HG02588 (cell line): Measurements from ENCODE around the gene OR2C3.
"Not testable (repeated sequence)": the region's sequence is repeated elsewhere in the genome, so short reads cannot be mapped to it uniquely, and the experiment has no call there.

Source experiments
- ATAC-seq: cut with Tn5 transposase; IDR thresholded peaks from one replicate; pipeline ENCODE4 v1.9.1; 2021; ENCODE audit warnings: mild to moderate bottlenecking, moderate library complexity; ENCODE audit not compliant: unreplicated experiment

The OR2C3 gene

DNA sequence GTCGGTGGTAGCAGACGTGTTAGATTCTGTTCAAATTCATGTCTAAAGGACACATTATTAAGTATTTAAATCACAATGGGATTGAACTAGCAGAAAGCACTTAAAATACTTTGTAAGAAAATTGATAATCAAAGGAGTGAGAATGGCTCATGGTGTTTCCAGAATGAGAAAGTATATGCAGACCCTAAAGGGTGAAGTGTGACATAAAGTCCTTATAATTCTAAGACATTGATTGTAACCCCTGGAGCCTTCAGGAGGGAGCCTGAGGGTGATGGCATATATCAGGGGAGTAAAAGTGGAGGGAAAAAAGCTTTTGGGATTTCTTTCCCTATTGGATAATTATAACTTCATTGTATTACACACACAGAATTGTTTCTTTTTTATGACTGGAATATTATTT is at the start of gene OR2C3:
OR2C3 (minus strand) TSS at position 101 of the 400 bp plus-strand sequence. CDS start 3,929 bp downstream, outside the sequence.
- ATAC-seq = no peak

DNA sequence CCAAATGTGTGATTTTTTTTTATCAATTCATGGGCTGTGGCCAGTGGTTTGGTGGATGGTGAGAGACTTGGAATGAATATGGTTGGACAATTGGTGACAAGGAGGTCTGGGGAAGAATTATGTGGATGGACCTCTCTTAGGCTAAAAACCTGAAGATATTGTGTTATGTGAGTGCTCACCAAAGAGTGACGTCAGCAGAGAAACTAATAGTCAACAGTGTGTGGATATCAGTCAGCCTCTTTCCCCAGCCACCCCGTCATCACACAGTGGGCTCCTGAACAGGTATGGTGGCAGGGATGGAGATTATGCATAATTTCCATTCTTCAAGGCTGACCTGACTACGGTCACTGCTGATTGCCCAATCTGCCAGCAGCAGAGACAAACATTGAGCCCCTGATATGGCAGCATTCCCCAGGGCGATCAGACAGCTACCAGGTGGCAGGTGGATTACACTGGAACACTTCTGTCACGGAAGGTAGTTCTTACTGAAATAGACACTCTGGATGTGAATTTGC is 42.8 kb upstream of the OR2C3 start:
- ATAC-seq = no peak

DNA sequence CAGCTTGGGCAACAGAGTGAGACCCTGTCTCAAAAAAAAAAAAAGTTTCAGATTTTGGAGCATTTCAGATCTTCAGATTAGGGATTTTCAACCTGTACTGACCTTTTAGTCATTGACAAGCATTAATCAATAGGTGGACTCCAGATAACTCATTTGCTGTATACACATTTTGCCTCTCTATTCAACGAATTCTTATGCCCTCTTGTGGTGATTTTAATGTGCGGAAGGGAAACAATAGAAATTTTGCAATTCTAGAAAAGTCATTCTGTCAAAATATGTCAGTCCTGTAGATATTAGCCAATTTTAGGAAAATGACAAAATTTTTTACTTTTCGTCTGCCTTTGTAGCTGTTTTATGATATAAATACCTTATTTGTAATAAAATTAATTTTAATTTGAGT is 40.3 kb upstream of the OR2C3 start:
- ATAC-seq = no peak

DNA sequence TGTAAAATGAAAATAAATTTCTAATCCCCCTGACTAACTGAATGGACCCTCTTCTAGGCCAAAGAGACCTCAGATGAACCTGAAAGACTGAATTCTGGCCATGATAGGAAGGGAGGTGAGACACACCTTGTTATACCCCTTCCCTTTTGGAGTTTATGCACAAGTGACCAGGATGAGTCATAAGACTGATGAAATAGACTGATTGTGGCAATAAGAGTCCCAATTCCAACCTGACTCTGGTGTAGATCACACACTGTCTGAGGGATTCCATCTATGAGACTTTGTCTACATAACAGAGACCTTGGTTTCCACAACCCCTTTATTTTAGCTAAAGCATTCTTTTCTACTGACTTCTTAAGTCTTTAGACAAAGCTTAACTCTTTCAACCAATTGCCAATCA is 38.4 kb upstream of the OR2C3 start:
- ATAC-seq = no peak

DNA sequence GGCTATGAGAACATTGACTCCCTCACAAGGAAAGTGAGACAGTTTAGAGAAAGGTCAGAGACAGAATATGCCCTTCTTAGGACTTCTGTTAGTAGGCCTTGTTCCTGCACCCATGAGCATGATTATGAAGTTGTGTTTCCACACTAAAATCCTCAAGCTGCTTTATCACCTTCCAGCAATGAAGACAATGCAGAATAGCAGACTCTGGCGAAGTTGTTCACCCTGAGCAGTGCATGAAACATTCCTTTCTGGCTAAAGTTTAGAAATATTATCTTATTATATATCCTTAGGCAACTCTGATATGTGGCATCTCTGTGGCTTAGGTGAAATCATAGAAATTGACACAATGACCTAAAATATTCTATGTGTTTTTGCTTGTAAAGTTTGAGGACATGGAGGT is 38.0 kb upstream of the OR2C3 start:
- no peak for ATAC-seq

DNA sequence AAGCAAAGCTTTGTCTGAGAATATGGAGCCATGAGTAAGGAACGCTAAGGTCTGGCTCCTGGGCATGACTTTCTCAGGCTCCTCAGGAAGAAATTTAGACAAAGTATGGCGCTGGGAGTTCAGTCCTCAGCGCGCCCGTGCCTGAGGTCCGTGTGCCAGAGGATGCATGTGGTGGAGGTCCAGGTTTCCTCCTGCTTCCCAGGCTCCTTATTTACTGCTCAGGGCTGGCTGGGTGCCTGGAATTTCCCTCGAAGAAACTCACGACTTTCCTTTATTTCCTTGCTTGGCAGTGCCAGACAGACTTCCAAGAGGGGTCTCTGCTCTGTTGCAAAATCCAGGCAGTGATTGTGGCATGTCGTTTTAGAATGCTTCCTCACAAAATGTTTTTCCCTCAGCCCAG is 26.0 kb upstream of the OR2C3 start:
- no peak for ATAC-seq

DNA sequence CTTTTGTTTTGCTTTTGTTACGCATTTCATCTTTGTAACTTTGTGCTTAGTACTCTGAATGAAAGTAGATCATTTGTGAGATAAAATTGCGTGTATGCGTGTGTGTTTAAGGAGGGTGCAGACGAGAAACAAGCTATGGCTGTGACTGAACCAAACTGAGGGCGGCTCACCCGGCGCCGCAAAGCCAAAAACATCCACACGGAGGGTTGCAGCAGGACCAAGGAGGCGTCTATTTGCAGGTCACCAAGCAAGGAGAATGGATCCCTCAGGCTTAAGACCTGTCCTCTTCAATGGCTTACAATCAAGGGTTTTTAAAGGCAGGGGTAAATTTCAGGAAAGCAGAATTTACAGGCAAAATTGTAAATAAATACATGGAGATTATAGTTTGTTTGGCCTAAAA is 25.5 kb upstream of the OR2C3 start:
- ATAC-seq = no peak

DNA sequence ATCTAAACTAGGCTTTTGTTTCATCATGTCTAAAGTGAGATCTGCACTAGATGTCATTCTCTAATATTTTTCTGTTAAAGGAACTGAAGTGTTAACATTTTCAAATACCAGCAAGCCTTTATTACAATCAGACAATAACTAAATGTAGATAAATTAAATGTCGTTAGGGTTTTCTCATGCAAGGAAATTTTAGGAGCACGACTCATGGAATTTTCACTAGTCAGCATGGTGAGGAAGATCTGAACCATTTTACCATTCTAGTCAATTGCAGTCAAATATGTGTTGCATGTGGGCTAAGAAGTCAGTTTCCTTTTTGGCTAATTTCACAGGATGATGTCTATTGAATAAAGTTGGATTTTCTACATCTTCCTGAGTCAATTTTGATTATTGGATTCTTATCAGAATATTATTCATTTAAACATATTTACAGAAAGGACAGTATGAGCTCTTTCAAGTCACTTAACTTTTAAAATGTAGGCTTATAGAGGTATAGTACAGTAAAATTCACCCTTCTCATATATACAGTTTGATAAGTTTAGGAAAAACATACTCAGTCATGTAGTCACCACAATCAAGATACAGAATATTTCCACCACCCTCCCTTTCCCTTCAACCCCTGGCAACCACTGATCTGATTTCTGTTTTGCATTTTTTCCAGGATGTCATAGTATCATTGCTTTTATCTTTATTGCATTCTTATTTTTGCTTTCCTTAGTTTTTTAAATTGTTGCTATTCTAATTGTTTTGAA is 21.9 kb upstream of the OR2C3 start:
- ATAC-seq = no peak

DNA sequence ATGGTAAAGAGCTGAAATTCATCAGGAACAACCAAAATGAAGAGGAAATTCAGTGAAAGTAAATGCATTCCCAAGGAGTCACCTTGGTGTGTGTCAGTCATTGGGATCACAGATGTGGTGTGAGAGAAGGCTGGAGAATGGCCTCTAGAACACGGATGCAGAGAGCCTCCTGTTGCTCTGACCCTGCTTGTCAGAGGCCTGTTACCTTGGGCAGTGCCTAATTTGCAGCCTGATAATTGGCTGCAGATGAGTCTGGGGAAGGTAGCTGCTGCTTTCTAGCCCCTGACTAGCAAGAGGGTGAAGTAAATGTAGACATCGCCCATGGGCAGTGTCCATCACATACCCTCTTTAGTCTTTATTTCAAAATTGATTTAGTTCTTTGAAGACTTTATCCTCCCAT is 16.0 kb upstream of the OR2C3 start:
- ATAC-seq = no peak

DNA sequence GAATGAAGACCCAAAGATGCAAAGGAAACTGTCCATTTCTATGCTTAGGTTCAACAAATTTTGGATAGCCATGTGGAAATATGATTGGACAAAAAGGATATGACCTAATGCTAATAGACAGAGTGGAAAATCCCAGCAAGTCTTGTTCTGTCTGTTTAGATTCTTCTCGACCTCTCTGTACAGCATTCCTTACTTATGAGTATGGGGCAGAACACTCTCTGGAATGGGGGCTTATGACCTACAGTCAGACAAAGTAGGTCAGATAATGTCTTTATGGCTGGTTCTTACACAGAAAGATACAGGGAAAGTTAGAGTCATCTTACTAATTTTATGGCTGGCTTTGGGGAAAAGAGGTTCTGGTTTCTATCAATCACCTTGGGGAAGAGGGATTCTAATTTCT is 15.5 kb upstream of the OR2C3 start:
- ATAC-seq = no peak

DNA sequence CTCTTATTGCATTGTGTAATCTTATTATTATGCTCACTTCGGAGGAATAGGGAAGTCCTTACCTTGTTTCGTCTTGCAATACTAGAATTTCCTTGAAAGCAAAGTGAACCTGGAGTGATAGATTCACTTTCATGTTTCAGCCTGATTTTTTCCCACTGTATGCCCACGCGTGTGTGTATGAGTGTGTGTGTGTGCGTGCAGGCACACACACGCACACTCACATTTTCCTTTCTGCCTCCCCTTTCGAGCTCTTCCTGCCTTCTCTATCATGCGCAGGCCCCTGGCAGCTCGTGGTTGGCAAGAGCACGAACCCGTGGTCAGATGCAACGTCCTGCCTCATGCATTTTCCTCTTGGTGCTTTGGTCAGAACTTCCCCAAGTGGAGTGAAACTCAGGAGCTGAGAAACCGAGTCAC is 12.5 kb upstream of the OR2C3 start, which contains the start of gene GCSAML:
GCSAML (plus strand) TSS at position 366 of the 414 bp plus-strand sequence. CDS start 58 bp downstream, outside the sequence.
- no peak for ATAC-seq

DNA sequence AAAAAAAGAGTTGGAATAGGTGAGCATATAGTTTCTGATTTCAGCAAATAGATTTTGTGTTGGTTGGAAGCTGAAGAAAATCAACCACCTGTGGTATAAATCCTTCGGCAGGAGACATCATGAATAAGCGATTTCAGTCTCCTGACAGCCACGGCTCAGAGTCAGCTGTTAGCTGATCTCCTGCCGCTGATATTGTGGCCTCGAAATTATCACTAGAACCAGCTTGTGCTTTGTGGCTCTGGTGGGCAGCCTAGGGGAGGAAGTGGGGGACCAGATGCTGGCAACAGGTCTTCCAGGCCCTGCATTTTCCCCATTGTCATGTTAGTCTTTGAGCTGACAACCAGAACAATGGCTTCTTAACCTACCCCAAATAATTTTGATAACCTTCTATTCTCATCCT is 11.9 kb upstream of the OR2C3 start:
- no peak for ATAC-seq

DNA sequence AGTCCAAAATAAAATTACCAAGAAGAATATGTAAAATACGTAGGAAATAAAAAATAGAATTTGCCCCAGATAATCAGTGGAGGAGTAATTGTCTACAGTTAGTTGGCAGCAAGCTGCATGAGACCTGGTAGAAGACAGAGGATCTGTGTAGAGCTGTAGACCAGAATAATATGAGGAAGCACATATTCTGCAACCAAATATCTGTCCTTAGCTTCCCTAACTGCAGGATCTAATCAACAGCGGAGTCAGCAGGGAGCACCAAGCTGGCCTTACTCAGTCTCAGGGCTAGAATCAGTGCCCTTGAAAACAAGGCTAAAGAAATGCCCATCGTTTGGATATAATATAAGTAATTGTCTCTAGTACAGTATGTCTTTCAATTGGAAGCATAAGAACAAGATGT is 6.6 kb upstream of the OR2C3 start:
- ATAC-seq = no peak

DNA sequence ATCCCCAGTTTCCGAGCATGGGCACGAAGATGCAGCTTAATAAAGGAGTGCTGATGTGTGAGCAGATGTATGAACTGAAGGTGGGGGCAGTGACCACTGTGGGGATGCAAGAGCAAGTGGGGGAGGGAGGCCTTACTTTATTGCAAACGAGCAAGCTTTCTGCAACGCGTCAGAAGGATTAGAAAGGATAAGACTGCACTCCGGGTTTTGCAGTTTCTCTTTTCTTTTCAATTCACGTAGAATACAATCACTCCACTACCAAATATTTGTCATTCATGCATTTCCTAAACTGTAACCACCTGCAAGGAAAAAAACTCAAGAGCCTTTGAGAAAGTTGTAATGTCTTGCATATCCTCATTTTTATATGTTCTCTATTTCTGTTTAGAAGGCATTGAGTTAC is 4.3 kb upstream of the OR2C3 start:
- ATAC-seq = no peak

DNA sequence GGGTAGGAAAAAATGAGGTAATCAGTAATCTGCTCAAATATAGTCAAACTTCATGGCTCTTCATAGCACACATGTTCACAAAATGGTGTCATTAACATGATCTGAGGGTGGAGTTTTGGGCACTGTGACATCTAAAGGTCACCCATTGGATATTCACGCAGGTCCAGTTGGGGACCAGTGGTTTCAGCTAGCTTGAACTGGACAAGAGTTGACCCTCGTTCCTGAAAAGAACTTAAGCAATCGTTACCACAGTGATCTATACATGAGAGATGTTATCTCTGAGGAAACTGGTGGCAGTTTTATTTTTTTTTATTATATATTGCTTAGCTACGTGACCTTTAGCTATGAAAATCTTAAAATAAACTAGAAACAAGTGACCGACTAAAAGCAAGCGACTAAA is 3.0 kb upstream of the OR2C3 start:
- no peak for ATAC-seq

DNA sequence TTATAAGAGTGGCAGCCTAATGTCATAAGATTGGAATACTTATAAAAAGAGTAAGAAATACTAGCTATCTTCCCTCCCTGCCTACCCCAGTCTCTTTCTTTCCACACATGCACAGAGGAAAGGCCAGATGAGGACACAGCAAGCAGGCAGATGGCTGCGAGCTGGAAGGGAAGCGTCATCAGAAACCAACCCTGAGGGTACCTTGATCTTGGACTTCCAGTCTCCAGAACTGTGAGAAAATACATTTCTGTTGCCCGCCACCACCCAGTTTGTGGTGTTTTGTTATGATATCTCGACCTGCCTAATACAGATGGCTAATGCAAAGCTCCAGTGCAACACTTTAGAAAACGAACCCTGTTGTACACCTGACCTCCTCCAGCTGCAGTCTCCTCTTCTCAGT is 2.3 kb upstream of the OR2C3 start:
- ATAC-seq = no peak

DNA sequence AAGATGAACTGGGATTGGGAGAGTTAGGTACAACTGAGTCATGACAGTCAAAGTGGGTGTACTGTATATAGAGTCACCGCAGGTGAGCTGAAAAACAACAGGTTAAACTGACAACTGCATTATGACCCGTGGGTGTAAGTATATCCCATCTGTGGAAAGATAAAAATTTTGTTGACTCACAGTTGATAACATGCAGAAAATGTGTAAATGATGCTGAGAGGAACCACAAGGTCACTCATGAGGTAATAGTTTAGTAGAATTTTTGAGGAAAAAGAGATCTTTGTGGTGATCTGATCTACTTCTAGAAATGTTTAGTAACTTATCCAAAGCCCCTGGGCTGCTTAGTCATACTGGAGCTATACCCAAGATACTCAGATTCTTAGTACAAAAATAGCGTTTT is 838 bp downstream of the OR2C3 start:
- ATAC-seq = no peak

DNA sequence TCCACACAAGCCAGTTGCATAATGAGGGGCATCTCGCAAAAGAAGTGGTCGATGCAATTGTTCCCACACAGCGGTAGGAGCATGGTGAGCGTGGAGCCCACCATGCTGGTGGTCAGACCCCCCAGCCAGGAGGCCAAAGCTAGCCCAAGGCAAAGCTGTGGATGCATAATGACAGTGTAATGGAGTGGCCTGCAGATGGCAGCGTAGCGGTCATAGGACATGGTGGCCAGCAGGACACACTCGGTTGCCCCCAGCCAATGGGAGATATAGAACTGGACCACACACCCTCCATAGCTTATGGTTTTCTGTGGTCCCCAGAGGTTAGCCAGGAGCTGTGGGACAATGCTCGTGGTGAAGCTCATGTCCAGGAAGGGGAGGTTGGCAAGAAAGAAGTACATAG is 4.3 kb downstream of the OR2C3 start:
- ATAC-seq = no peak

DNA sequence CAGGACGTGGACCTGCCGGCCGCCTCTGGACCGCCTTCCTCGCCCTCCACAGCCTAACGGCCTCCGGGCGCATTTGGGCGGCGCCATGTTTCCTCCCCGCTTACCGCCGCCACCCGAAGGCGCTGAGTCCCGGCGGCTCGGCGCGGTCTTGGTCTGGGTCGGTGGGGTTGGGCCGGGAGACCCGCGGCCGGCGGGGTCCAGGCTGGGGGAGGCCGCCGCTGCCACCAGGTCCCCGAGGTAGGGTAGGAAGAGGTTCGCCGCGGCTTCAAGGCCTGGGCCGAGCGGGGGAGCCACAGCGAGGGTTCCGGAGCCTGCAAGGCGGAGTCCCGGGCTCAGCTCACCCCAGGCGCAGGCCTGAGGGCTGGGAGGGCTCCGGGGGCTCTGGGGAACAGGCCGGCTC is 5.5 kb downstream of the OR2C3 start:
- no peak for ATAC-seq

DNA sequence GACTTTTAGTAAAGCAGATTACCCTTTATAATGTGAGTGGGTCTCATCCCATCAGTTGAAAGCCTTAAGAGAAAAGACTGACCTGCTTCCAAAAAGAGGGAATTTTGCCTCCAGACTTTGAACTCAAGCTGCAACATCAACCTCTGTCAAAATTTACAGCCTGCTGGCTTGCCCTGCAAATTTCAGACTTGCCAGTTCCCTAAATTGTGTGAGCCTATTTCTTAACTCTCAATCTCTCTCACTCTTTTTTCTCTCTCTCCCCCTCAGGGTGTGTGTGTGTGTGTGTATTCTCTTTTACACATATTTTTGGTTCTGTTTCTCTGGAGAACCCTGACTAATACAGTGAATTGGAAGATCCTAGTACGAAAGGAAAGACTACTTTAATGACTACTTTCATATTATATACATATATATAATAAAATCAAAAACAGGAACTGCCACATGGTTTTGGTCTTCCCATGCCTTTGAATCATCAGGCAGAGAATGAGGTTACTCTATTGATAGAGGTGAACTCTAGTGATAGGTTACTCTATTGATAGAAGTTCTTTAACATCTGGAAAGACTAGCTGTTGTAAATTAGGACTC is 6.4 kb downstream of the OR2C3 start:
- no peak for ATAC-seq

DNA sequence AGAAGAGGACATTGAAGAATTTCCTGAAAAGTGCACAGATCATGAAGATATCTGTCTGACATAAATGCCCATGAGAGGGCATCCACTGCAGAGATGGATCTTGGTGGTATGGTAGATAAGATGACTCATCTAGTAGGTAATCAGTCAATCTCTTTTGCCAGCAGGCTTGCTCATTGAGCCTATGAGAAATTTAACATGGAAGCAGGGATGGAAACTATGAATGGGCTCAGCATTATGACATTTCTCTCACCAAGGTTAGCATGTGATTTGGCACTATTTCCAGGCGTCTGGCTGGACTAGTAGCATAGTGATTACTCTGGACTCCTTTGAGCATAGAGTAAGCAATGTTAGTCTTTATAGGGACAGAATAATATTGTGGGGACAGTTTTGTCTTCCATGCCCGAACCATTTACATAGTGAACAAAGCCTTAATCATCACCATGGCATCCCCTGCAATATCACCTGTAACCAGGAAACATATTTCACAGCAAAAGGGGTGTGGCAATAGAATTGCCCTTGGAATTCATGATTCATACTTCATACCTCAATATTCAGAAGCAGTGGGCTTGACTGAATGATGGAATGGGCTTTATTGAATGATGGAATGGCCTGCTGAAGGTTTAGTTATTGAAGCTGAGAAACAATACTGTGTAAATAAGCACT is 7.3 kb downstream of the OR2C3 start:
- no peak for ATAC-seq

DNA sequence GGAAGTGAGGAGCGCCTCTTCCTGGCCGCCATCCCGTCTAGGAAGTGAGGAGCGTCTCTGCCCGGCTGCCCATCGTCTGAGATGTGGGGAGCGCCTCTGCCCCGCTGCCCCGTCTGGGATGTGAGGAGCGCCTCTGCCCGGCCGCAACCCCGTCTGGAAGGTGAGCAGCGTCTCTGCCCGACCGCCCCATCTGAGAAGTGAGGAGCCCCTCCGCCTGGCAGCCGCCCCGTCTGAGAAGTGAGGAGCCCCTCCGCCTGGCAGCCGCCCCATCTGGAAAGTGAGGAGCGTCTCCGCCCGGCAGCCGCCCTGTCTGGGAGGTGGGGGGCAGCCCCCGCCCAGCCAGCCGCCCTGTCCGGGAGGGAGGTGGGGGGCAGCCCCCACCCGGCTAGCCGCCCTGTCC is 14.4 kb downstream of the OR2C3 start:
- not testable (repeated sequence) for ATAC-seq
